ENCODE results near the gene CDK5RAP2.
"Not testable (repeated sequence)": the region's sequence is repeated elsewhere in the genome, so short reads cannot be mapped to it uniquely, and the experiment has no call there.

Gene CDK5RAP2

DNA sequence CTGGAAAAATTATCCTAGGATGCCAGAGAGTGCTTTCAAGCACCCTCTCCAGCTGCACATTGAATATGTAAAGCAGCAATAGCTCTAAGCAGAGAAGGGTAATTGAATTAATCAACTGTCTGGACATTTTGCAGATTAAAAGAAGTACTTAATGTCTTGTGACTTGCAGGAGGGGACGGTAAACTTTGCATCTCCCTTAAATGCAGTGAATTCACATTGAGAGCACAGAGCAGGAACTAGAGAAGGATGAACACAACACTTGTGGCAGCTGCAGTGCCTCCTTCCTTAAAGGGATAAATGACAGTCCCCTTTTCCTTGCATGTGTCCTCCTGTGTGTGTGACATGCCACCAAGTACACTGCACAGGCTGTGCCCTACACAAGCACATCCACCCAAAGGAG lies 7.4 kb upstream of the CDK5RAP2 start:
- no peak for DNase-seq (ENCODE audit: low spot score)

DNA sequence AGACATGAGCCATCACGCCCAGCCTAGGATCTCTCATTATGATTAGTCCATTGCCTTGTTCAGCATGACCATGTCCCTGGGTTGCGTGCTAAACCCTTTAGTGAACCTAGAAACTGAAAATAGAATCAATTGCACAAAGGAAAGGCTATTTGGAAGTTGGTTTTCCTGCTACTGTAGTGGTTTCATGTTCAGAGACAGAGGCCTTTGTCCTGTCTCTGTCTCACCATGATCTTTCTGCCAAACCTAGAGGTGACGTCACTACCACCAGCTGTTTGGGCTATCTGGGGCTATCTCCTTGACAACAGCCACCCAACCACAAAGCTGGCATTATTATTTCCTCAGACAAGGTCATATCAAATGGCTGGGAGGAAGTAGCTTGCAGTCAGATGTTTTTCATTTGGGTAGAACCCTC lies 4.0 kb upstream of the CDK5RAP2 start:
- DNase-seq (ENCODE audit: low spot score): no peak

DNA sequence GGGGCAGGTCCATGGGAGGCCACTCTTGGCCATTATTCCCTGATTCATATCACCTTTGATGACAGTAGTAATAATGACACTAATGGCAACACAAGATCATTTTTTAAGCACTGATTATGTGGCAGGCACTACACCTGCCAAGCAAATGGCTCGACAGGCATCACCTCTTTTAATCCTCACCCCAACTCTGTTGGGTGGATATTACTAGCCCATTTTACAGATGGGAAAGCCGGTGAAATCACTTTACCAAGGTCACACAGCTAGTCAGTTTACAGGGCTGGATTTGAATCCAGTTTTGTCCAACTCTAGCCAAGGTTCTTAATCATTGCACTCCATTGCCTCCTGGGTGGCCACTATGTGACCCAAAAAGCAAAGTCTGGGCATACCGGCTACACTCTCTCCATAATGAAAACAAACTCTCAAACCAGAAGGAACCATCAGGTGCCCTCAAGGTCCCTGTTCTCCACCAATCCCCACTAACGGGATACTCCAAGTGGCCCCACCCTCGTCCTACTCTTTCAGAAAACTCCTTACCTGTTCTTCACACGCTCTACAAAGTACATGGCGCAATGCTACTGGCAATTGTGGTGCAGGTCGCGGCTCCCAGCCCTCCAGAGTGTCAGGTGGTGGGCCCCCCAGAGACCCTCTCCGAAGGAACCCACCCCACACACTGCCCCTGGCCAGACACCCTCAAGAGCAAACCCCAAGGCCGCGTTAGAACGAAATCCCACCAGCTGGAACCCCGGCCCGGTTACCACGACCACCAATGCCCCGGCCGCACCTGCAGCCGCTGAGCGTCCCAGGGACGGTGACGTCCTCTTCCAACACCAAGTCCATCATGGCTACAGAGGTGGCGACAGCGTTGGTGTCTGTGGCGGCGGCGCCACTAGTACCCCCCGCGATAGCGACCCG lies 572 bp downstream of the CDK5RAP2 start:
- no peak for DNase-seq (ENCODE audit: low spot score)

DNA sequence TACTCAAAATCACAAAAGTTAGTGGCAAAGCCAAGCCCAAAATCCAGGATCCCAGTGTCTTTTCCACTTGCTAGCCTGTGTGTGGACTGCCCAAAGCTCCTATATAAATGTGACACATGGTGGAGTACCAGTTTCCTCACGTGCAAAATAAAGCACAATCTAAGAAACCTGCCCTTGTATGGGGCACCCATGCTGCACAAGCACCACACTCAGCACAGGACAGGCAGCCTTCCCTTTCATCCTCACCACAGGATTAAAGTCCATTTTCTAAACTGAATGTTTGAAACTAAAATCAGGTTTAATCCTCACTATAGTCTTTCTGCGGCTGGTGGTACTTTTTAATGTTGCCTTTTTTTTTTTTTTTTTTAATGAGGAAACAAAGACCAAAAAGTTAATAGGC lies 5.5 kb downstream of the CDK5RAP2 start:
- no peak for DNase-seq (ENCODE audit: low spot score)

DNA sequence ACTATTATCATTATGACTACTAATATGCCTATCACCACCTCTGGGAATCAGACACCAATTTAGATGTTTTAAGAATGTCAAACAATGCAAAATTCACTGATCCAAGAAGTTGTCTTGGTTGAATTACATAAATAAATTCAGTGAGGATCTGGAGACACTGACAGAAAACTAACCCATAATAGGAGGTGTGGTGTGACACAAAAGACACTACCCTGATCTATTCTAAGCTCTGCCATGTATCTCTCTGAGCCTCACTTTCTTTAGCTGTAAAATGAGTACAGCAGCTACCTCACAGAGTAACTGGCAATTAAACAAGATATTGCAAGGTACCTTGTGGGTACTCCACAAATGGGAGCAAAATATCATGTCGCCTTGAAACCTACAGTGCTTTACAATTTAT lies 7.5 kb downstream of the CDK5RAP2 start:
- DNase-seq (ENCODE audit: low spot score): no peak

DNA sequence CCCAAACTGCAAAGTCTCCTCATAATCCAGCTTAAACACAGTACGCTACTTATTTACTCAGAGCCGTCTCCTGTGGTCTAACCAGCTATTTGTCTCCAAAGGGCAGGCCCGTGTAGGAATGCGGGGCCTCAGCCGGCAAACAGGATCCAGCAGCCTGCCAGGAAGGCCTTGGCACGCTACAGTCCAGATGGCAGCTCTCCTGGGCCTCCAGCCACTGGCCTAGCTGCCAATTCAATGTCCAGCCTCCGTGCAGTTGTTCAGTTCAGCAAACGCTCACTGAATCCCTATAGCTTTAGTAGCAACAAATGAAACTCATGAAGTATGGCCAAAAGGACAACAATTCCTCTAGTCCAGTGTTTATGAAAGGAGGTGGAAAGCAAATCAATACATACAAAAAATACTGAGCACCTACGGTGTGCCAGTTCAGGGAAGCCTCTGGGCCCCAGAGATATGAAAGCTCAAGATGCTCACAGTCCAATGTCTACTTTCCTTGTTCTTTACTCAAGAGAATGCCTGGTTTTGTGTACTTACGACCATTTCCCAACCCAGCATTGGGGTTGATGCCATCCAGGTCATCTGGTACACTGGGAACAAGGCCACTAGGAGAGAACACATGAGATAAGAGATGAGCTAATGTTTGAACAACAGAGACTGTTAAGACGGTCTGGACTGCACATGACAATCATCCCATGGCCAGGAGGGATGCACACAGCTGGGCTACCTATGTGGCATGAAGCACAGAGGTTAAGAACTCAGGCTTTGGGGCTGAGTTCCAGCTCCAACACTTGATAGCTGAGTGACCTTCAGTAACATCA lies 8.3 kb downstream of the CDK5RAP2 start:
- DNase-seq (ENCODE audit: low spot score): no peak

DNA sequence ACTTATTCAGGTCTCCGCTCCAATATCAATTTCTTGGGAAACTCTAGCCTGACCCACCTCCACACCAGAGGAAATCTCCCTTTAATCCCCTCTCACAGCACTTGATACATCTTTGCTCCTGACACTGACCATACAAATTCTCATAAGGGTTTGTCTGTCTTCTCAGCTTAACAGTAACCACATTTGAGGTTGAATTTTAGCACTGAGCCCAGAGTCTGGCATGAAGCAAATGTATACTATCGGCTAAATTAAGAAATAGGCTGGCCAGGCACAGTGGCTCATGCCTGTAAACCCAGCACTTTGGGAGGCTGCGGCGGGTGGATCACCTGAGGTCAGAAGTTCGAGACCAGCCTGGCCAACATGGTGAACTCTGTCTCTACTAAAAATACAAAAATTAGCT lies 9.7 kb downstream of the CDK5RAP2 start:
- DNase-seq (ENCODE audit: low spot score): no peak

DNA sequence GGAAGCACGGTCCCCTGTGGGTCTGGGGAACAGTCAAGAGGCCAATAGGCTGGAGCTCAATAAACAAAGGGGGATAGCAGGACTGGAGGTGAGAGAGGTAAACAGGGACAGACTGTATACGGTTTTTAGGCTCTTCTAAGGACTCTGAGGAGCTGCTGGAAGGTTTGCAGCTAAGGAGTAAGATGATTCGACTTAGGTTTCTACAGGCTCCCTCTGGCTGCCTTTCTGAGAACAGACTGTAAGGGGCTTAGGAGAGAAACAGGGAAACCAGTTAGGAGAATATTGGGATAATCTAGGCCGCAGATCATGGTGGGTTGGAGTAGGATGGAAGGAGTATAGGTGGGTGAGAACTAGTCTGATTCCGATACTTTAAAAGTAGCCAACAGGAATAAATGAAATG lies 10.4 kb downstream of the CDK5RAP2 start:
- no peak for DNase-seq (ENCODE audit: low spot score)

DNA sequence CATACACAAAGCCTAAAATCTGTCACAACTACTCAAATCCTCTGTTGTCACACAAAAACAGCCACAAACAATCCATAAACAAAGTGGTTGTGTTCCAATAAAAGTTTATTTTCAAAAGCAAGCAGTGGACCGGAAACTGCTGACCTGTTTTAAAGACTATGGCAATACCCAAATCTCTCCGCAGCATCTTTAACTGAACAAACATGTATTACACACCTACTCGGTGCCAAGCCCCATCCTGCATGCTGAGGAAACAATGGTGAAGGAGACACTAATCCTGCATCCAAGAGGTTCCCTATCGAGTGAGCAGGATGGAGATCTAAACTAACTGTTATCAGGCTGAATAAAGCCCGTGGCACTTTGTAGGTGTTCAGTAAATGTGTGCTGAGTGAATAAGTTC lies 11.2 kb downstream of the CDK5RAP2 start:
- DNase-seq (ENCODE audit: low spot score): no peak

DNA sequence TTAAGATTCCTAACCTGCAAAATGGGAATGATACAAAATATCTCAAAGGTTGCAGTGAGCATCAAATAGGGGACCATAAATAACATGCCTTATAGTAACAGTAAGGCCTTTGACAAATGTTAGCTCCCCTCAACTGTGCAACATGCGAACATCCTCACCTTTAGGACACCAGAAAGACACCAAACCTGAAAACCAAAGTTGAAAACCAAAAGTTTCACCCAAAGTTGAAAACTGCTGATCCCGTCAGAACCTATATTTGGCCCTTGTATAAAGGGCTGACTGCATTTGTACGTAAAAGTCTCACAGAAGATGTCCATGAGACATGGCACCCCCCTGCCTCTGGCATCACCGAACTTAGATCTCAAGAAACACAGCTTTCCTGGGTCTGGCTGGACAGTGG lies 12.1 kb downstream of the CDK5RAP2 start:
- no peak for DNase-seq (ENCODE audit: low spot score)

GRCh38 chr9:120567081-120567480 lies 12.9 kb downstream of the CDK5RAP2 start:
- DNase-seq (ENCODE audit: low spot score): no peak

- DNase-seq (ENCODE audit: low spot score): no peak
Measured at GRCh38 chr9:120564589-120564988, 15.4 kb downstream of the CDK5RAP2 start.

GRCh38 chr9:120562861-120563443 lies 17.0 kb downstream of the CDK5RAP2 start:
- no peak for DNase-seq (ENCODE audit: low spot score)

DNA sequence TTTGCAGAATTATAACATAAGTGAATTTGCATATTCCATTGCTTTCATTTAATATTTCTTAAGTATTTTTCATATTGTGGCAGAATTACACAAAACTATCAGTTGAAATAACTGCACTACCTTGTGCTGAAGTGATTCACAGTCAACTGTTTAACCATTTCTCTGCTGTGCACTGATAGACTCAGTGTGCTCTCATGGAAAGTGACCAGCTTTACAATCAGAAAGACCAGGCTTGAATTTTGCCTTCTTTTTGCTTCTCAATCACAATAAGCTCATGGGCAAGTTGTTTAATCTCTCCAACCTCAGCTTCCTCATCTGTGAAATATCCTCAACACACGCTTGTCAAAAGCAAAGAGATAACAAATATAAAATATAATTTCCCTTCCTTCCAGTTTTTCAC lies 18.3 kb downstream of the CDK5RAP2 start:
- DNase-seq (ENCODE audit: low spot score): no peak

- DNase-seq (ENCODE audit: low spot score): no peak
Measured at GRCh38 chr9:120559546-120559945, 20.4 kb downstream of the CDK5RAP2 start.

DNA sequence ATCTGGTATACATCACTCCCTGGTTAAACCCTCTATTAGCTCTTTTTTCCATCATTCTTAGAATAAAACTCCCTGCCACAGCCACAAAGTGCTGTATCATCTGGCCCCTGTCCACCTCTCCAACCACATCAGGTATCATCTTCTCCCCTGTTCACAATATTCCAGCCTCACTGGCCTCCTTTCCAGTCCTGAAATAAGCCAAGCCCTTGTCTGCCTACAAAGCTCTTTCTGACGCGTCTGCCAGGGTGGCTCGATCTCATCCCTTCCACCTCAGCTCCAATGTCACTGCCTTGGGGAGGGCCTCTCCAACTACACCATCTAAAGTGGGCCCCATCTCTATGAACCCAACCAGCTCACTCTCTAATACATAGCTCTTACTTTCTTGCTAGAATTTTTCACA lies 21.5 kb downstream of the CDK5RAP2 start:
- DNase-seq (ENCODE audit: low spot score): no peak

DNA sequence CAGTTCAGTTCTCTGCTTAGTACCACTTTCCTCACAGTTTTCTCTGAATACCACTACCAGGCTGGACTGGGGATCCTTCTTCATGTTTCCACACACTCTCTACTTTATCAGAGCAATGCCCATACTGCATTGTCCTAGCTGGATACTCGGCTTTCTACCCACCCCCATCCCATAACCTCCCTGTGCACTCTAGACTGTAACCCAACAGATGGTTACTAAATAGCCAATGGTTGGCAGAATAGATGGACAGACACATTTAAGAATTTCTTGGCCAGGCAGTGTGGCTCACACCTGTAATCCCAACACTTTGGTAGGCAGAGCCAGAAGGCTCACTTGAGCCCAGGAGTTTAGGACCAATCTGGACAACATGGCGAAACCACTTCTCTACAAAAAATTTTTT lies 22.8 kb downstream of the CDK5RAP2 start:
- no peak for DNase-seq (ENCODE audit: low spot score)

DNA sequence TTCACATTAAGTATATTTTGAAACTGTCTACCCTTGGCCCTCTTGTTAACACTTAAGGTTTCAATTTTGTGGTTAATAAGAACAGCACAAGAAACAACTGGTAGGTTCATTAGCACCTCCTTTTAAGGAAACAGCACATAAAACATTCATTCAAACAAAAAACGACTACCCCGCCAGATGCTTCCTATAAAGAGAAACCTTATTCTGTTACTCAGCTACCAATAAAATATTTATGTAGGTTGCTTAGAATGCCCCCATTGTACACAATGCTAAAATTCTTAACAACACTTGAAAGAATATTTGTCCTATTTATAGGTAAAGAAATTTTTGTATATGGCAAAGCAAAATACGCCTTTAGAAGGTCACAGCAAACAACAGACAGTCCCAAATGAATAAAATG lies 23.2 kb downstream of the CDK5RAP2 start:
- DNase-seq (ENCODE audit: low spot score): no peak

DNA sequence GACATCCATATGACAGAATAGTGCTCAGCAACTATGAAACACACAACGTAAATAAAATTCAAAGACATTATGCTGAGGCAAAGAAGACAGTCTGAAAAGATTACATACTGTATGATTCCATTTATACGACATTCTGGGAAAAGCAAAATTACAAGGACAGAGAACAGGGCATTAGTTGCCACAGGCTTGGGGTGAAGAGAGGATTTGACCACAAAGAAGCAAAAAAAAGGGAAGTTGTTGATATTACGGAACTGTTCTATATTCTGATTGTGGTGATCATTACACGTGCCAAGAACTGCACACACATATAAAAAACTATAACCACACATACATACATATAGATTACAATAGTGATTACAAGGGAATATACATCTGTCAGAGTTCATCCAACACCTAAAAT lies 24.1 kb downstream of the CDK5RAP2 start:
- DNase-seq (ENCODE audit: low spot score): no peak

GRCh38 chr9:120552210-120552704 lies 27.7 kb downstream of the CDK5RAP2 start:
- DNase-seq (ENCODE audit: low spot score): not testable (repeated sequence)

GRCh38 chr9:120545701-120546550 lies 34.0 kb downstream of the CDK5RAP2 start:
- DNase-seq (ENCODE audit: low spot score): no peak

DNA sequence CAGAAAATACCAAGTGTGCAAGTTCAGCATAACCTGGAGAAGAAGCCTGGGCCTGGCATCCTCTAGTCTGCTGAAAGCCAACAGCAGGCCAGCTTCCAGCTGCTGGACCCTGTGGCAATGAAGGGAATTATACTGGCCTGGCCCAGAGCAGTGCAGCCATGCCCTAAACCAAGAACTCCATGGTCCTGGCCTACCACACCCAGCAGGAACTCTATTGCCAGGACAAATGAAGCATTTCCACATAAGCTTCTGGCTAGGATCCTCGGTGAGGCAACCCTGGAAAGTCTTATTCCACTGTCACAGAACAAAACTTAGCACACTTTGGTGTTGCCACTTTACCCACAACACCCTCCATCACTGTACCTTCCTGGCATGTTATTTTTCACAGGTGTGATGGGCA lies 35.5 kb downstream of the CDK5RAP2 start:
- no peak for DNase-seq (ENCODE audit: low spot score)

Measured in ecto neural progenitor cell (in vitro differentiated cells).